Activated T-cell treated with anti-CD3 and anti-CD28 coated beads, Interleukin-2, amount 50 U/mL, for 24 hours (primary cell): ENCODE measurements around the gene PABPN1.

ENCODE experiments used
- DNase-seq: peaks from one replicate; pipeline ENCODE4 v3.0.0-alpha.2; 2020
- H3K27ac Mint-ChIP-seq: 2 replicates; pipeline ENCODE4 v1.8.0; 2020; ENCODE audit warnings: mild to moderate bottlenecking, mixed read lengths
- H3K27me3 Mint-ChIP-seq: 2 replicates; pipeline ENCODE4 v1.8.0; 2020; ENCODE audit warnings: mixed read lengths
- H3K36me3 Mint-ChIP-seq: 2 replicates; pipeline ENCODE4 v1.8.0; 2020; ENCODE audit warnings: low read depth, mixed read lengths
- H3K4me1 Mint-ChIP-seq: 2 replicates; pipeline ENCODE4 v1.8.0; 2020; ENCODE audit warnings: low read depth, mixed read lengths
- H3K4me3 Mint-ChIP-seq: 2 replicates; pipeline ENCODE4 v1.8.0; 2020; ENCODE audit warnings: mild to moderate bottlenecking, moderate library complexity, mixed read lengths
- H3K9me3 Mint-ChIP-seq: 2 replicates; pipeline ENCODE4 v1.8.0; 2020; ENCODE audit warnings: mixed read lengths

The PABPN1 gene

GRCh38 chr14:23297611-23298277 is 23.5 kb upstream of the PABPN1 start:
- H3K4me1 Mint-ChIP-seq = peaks cover 36% of the 10 kb centered on the region
- peaks cover 52% of the 10 kb centered on the region for H3K36me3 Mint-ChIP-seq
- peak overlapping the region; percentile 20 for H3K27ac Mint-ChIP-seq
- DNase-seq = no peak
- H3K27me3 Mint-ChIP-seq = no peaks in the 10 kb centered on the region
- H3K9me3 Mint-ChIP-seq = no peaks in the 10 kb centered on the region
- no peak overlapping the region for H3K4me3 Mint-ChIP-seq

- Mint-ChIP-seq H3K4me3 (peak overlapping the region; percentile 87), H3K27ac (peak overlapping the region; percentile 97), H3K9me3 (no peaks in the 10 kb centered on the region), H3K36me3 (peaks cover 53% of the 10 kb centered on the region), H3K27me3 (no peaks in the 10 kb centered on the region), H3K4me1 (peaks cover 37% of the 10 kb centered on the region)
- no peak for DNase-seq
Measured at GRCh38 chr14:23299211-23299957, 21.9 kb upstream of the PABPN1 start.

GRCh38 chr14:23299986-23300686 is 21.1 kb upstream of the PABPN1 start:
- H3K27ac Mint-ChIP-seq = peak overlapping the region; percentile 97
- peaks cover 53% of the 10 kb centered on the region for H3K36me3 Mint-ChIP-seq
- H3K27me3 Mint-ChIP-seq = no peaks in the 10 kb centered on the region
- DNase-seq = no peak
- no peaks in the 10 kb centered on the region for H3K9me3 Mint-ChIP-seq
- peak overlapping the region; percentile 87 for H3K4me3 Mint-ChIP-seq
- H3K4me1 Mint-ChIP-seq = peaks cover 32% of the 10 kb centered on the region

- Mint-ChIP-seq H3K4me3 (peak overlapping the region; percentile 87), H3K9me3 (no peaks in the 10 kb centered on the region), H3K27me3 (peaks cover 4% of the 10 kb centered on the region), H3K36me3 (peaks cover 50% of the 10 kb centered on the region), H3K4me1 (peaks cover 29% of the 10 kb centered on the region), H3K27ac (peak overlapping the region; percentile 97)
- DNase-seq = peak; percentile 46
Measured at GRCh38 chr14:23300687-23301223, 20.5 kb upstream of the PABPN1 start.

- H3K9me3 Mint-ChIP-seq = no peaks in the 10 kb centered on the region
- peaks cover 29% of the 10 kb centered on the region for H3K4me1 Mint-ChIP-seq
- H3K36me3 Mint-ChIP-seq = peaks cover 46% of the 10 kb centered on the region
- peak overlapping the region; percentile 97 for H3K27ac Mint-ChIP-seq
- DNase-seq = peak; percentile 99
- H3K4me3 Mint-ChIP-seq = peak overlapping the region; percentile 97
- H3K27me3 Mint-ChIP-seq = peaks cover 11% of the 10 kb centered on the region
Measured at GRCh38 chr14:23301288-23301968, 19.8 kb upstream of the PABPN1 start.

- Mint-ChIP-seq H3K4me3 (peak overlapping the region; percentile 97), H3K27ac (peak overlapping the region; percentile 97), H3K36me3 (peaks cover 41% of the 10 kb centered on the region), H3K27me3 (peaks cover 14% of the 10 kb centered on the region), H3K9me3 (no peaks in the 10 kb centered on the region), H3K4me1 (peaks cover 29% of the 10 kb centered on the region)
- no peak for DNase-seq
Measured at GRCh38 chr14:23301969-23302289, 19.3 kb upstream of the PABPN1 start.

GRCh38 chr14:23302290-23303225 is 18.7 kb upstream of the PABPN1 start, which contains the start of gene PPP1R3E:
Gene PPP1R3E, minus strand, starts transcription at chr14:23302859. Its CDS starts 283 bp downstream, at chr14:23302576.
- Mint-ChIP-seq H3K27me3 (peaks cover 20% of the 10 kb centered on the region), H3K36me3 (peaks cover 35% of the 10 kb centered on the region), H3K4me1 (peaks cover 29% of the 10 kb centered on the region), H3K9me3 (no peaks in the 10 kb centered on the region), H3K4me3 (peak within 1 kb of the TSS; percentile 97), H3K27ac (peak within 1 kb of the TSS; percentile 99)
- peak; percentile 89 for DNase-seq

- DNase-seq = no peak
- Mint-ChIP-seq H3K27me3 (peaks cover 37% of the 10 kb centered on the region), H3K4me1 (peaks cover 12% of the 10 kb centered on the region), H3K27ac (no peak within 1 kb of the TSS), H3K9me3 (no peaks in the 10 kb centered on the region), H3K4me3 (peak within 1 kb of the TSS; percentile 33), H3K36me3 (peaks cover 3% of the 10 kb centered on the region)
Measured at GRCh38 chr14:23306412-23307145, 14.7 kb upstream of the PABPN1 start, which contains the start of gene BCL2L2. Gene BCL2L2, plus strand, starts transcription at chr14:23306833. Its CDS starts 935 bp downstream, at chr14:23307768.

- no peak overlapping the region for H3K27ac Mint-ChIP-seq
- H3K36me3 Mint-ChIP-seq = peaks cover 3% of the 10 kb centered on the region
- H3K4me3 Mint-ChIP-seq = no peak overlapping the region
- H3K4me1 Mint-ChIP-seq = peaks cover 12% of the 10 kb centered on the region
- no peaks in the 10 kb centered on the region for H3K9me3 Mint-ChIP-seq
- peaks cover 37% of the 10 kb centered on the region for H3K27me3 Mint-ChIP-seq
- DNase-seq = no peak
Measured at GRCh38 chr14:23307146-23307530, 14.1 kb upstream of the PABPN1 start.

GRCh38 chr14:23307687-23308644 is 13.3 kb upstream of the PABPN1 start:
- Mint-ChIP-seq H3K4me3 (no peak overlapping the region), H3K27me3 (peaks cover 37% of the 10 kb centered on the region)
- no peak for DNase-seq

GRCh38 chr14:23308721-23309445 is 12.4 kb upstream of the PABPN1 start:
- Mint-ChIP-seq H3K36me3 (no peaks in the 10 kb centered on the region), H3K4me3 (no peak overlapping the region), H3K27me3 (peaks cover 37% of the 10 kb centered on the region)

More at GRCh38 chr14:23307687-23308644, 13.3 kb upstream of the PABPN1 start:
- Mint-ChIP-seq H3K4me1 (peaks cover 7% of the 10 kb centered on the region), H3K27ac (no peak overlapping the region), H3K9me3 (no peaks in the 10 kb centered on the region), H3K36me3 (no peaks in the 10 kb centered on the region)

More at GRCh38 chr14:23308721-23309445, 12.4 kb upstream of the PABPN1 start:
- no peak overlapping the region for H3K27ac Mint-ChIP-seq
- H3K4me1 Mint-ChIP-seq = peaks cover 4% of the 10 kb centered on the region
- no peak for DNase-seq
- H3K9me3 Mint-ChIP-seq = no peaks in the 10 kb centered on the region
